ENCODE data around the gene COL6A2.

Gene COL6A2

DNA sequence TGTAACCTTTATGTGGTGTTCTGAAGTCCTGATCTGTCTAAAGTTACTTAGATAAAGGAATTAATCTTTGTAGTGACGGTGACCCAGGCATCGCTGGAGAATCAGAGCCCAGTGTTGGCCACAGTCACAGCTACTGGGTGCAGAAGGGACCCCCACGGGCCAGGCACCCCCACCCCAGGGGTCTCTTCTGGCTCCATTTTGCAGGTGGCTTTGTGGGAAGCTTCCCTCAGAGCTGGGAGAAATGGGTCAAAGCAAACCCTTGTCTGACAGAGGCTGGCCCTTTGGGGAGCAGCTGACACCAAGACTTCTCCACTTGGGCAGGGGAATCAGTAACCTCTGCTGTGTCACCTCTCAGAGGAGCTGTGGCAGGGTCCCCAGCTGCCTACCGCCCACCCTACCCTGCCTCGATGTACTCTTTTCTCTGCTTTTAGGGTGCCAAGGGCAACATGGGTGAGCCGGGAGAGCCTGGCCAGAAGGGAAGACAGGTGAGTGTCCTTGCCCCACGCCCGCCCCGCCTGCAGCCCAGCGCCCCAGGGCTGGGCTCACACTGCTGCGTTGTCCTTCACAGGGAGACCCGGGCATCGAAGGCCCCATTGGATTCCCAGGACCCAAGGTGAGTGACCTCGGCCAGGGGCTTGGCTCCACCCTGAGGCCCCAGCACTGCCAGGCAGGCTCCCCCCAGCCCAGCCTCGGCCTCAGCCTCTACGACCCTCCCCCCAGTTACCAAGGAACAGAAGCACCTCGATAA lies 17.7 kb downstream of the COL6A2 start:
- no peak for DNase-seq

- DNase-seq = no peak
These were observed 18.4 kb downstream of the COL6A2 start for GRCh38 chr21:46116189-46116775.

- no peak for DNase-seq
These were observed 19.1 kb downstream of the COL6A2 start for GRCh38 chr21:46116776-46117585.

DNA sequence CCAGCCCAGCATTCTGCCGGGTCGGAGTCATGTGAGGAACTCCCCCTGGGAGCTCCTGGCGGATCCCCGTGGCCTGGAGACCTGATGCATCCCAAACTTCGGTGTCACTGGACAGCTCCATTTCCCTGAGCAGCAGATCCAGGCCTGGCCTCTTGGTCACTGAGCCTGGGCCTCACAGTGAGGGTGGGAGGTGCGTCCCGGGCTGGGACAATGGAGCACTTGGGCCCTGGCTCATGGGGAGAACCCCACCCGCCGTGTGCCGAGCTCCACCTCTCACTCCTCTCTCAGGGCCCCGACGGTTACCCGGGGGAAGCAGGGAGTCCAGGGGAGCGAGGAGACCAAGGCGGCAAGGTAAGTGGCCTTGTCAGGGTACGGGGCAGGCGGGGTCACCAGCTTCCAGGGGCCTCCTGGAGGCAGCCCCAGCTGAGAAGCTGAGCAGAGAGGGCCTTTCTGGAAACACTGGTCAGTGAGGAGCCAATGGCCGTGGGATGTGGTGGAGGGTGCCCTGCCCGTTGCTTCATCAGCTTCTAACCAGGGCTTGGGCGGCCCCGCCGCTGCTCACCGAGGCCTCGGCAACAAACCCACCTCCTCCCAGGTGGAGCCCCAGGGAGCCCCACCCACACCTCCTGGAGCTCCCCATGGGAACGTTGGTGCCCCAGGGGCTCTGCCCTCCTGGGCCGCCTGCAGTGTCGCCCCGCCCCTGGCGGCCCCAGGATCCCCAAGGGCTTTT lies 19.8 kb downstream of the COL6A2 start:
- no peak for DNase-seq

- DNase-seq = no peak
These were observed 20.6 kb downstream of the COL6A2 start for GRCh38 chr21:46118316-46119143.

DNA sequence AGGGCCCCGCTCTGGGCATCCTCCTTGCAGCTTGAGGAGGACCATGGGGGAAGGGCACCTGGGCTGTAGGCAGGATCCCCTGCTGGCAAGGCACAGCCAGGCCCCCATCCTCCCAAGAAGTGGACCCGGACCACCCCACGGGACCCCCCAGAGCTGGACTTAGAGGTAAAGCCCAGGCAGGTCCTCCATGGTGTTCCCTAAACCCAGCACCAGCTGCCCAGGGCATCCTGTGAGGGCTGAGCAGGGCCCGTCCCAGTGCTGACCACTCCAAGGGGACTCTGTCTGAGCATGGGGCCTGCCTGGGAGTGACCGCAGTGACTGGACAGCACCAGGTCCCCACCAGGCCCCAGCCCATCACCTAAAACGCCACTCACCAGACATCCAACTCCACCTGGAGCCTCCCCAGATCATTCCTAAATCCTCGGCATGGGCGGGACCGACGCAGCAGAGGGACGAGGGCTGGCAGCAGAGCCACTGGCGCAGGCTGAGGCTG lies 21.3 kb downstream of the COL6A2 start:
- DNase-seq = no peak

GRCh38 chr21:46119637-46120271 lies 21.8 kb downstream of the COL6A2 start:
- no peak for DNase-seq

GRCh38 chr21:46120301-46121285 lies 22.7 kb downstream of the COL6A2 start:
- no peak for DNase-seq

- no peak for DNase-seq
These were observed 23.6 kb downstream of the COL6A2 start for GRCh38 chr21:46121286-46122221.

DNA sequence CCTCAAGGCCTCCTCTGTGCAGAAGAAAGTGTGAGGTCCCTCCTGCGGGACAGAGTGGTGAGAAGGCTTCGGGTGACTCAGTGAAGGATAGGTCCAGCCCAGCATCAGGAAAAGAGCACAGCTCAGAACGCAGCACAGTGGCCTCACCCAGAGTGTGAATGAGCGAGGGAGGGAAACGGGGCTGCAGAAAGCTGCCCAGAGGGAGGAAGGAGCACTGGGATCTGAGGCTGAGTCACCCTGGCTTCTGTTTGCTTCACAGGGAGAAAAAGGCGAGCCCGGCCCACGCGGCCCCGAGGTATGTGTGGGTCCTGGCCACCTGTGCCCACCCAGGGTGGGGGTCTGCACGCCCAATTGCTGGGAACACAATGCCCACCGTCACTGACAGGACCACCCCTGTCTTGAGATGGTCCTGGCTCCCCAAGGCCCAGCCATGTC lies 24.3 kb downstream of the COL6A2 start:
- no peak for DNase-seq

DNA sequence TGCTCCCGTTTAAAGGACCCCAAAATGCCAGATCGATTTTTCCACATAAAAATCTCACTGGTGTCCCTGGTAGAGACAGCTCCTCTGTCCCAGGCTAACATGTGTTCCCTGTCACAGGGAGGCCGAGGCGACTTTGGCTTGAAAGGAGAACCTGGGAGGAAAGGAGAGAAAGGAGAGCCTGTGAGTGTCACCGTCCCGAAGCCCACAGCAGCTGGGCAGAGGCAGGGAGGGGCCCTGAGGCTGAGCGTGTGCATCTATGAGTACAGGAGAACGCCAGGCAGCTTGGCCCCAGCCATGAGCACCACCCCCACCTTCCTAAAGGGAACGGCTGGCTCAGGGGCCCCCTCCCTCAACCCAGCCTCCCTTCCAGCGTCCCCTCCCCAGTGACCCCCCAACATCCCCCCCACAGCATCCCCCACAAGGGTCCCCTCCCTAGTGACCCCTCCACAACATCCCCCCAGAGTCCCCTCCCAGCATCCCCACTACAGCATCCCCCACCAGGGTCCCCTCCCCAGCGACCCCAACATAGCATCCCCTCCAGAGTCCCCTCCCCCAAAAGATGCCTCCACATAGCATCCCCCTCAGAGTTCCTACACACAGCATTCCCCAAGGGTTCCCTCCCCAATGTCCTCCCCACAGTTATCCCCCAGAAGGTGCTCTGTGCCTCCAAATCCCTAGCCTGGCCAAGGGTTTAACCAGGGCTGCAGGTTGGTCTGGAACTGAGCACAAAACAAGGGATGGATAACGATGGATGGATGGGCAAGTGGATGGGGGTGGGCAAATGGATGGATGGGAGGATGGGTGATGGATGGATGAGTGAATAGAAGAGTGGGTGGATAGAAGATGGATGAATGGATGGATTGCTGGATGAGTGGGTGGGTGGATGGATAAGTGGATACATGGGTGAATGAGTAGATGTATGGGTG lies 25.1 kb downstream of the COL6A2 start:
- DNase-seq = no peak

- no peak for DNase-seq
These were observed 26.4 kb downstream of the COL6A2 start for GRCh38 chr21:46124083-46124925.

DNA sequence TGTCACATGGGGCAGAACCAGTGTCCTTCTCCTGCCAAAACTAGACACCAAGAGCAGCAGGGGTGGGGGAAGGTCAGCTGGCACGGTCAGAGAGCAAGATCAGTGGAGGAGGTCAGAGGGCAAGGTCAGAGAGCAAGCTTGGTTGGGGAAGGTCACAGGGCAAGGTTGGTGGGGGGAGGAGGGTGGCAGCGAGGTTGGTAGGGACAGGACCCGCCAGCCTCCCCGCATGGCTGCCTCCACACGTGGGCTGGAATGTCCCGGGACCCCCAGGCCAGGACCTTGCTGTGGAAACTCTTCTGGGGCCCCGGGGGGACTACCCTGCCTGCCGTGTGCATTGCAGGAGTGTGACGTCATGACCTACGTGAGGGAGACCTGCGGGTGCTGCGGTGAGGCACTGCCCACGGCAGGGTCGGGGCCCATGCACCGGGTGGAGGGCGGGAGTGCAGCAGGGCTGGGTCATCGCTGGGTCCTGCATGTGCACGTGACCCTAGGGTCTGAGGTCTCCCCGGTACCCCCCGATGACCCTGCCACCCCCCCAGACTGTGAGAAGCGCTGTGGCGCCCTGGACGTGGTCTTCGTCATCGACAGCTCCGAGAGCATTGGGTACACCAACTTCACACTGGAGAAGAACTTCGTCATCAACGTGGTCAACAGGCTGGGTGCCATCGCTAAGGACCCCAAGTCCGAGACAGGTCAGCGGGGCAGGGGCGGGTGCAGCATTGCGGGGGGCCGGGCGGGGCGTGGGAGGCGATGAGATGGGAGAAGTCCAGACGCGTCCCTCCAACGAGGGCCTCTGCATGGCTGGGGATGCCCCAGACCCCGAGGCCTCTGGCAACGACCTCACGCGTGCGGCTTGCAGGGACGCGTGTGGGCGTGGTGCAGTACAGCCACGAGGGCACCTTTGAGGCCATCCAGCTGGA lies 27.3 kb downstream of the COL6A2 start:
- DNase-seq = no peak

GRCh38 chr21:46125846-46126301 lies 28.0 kb downstream of the COL6A2 start:
- no peak for DNase-seq

Measured in stimulated activated CD4-positive, alpha-beta T cell treated with anti-CD3 and anti-CD28 coated beads, Interleukin-1b, Interleukin-23, amount 100 ng/mL, for 48 hours (primary cell).